ENCODE data around the gene OGFOD1. TPM values are rescaled to one million over a fixed set of nuclear protein-coding genes. Genes with fewer than 3 reads are reported as not detected.

The OGFOD1 gene
- total and polyA plus RNA-seq, 2 of the 13 experiments (the other 11 are each of a cell fraction or from before 2014, with no cell fraction given): 35.2 to 81.3 TPM

- BruUV-seq (replicated peaks): no TSS peak
- TF ChIP-seq LCORL (IDR thresholded peaks at IDR 0.05) (no peak), LCORL (CRISPR knock-in tag; IDR thresholded peaks at IDR 0.05) (no peak), ZNF160 (CRISPR knock-in tag; IDR thresholded peaks at IDR 0.05) (no peak), POLR2G (IDR thresholded peaks at IDR 0.05; ENCODE audit: low read depth, low read length) (no peak), RORA (CRISPR knock-in tag; IDR thresholded peaks at IDR 0.05) (no peak)
- no peaks in the 10 kb centered on the region for H3K79me2 ChIP-seq (ENCODE audit: insufficient read depth, low read length)
- H3K4me3 ChIP-seq (replicated peaks in 1 of 3; ENCODE audit: insufficient read depth in 1 of 3, low read depth in 2 of 3, low read length in 3 of 3): no peak overlapping the region
- ChIA-PET POLR2A (no interaction called here), CTCF (ENCODE audit: low intra/inter-chr PET ratio, low total read pairs) (no interaction called here)
- peaks cover 2 to 16% of the 10 kb centered on the region in 2 experiments; a peak in 4 of 5 replicates for H3K36me3 ChIP-seq (replicated peaks in 1 of 2; ENCODE audit: control insufficient read depth in 1 of 2, insufficient read depth in 2 of 2, low read length in 2 of 2)
- DNase-seq (ENCODE audit: low spot score) (no peak), ATAC-seq (no peak), FAIRE-seq (no peak)
- no peak overlapping the region for H3K27ac ChIP-seq (ENCODE audit: extremely low read length, insufficient read depth, low read length)
- H2AFZ ChIP-seq (ENCODE audit: low read length): no peak overlapping the region
- peaks cover 11% of the 10 kb centered on the region for H3K4me1 ChIP-seq (ENCODE audit: insufficient read depth, low read length)
- no peaks in the 10 kb centered on the region for H4K20me1 ChIP-seq (ENCODE audit: insufficient read depth, low read length)
- in situ Hi-C loops (cut with HindIII; ENCODE audit: extremely low pct_ligation_motif_present, low pct_unique_long_range_greater_than_20kb): no loop called here
- H3K9ac ChIP-seq (ENCODE audit: insufficient read depth, low read depth, low read length): no peak overlapping the region
- H3K9me3 ChIP-seq (ENCODE audit: low read length): no peaks in the 10 kb centered on the region
- no peak overlapping the region for H3K4me2 ChIP-seq (ENCODE audit: low read depth, low read length)
- 95% methylated on average over 1 of the region's 1 CpG for WGBS (ENCODE audit: low lambda C conversion rate)
- intact Hi-C loops (cut with micrococcal nuclease; ENCODE audit: unreplicated experiment): no loop called here
- no peaks in the 10 kb centered on the region for H3K27me3 ChIP-seq (ENCODE audit: control insufficient read depth in 1 of 2, insufficient read depth in 2 of 2, low read length in 2 of 2)
Observed at GRCh38 chr16:56493815-56494214, 42.5 kb downstream of the OGFOD1 start.

- DNase-seq (ENCODE audit: low spot score): no peak
- Histone ChIP-seq H3K9me3 (ENCODE audit: low read length) (no peaks in the 10 kb centered on the region), H3K79me2 (ENCODE audit: insufficient read depth, low read length) (no peaks in the 10 kb centered on the region), H3K27me3 (ENCODE audit: control insufficient read depth in 1 of 2, insufficient read depth in 2 of 2, low read length in 2 of 2) (no peaks in the 10 kb centered on the region), H4K20me1 (ENCODE audit: insufficient read depth, low read length) (no peaks in the 10 kb centered on the region), H3K4me1 (ENCODE audit: insufficient read depth, low read length) (no peaks in the 10 kb centered on the region), H3K36me3 (replicated peaks in 1 of 2; ENCODE audit: control insufficient read depth in 1 of 2, insufficient read depth in 2 of 2, low read length in 2 of 2) (peaks cover 7 to 62% of the 10 kb centered on the region in 2 experiments), H3K9ac (ENCODE audit: insufficient read depth, low read depth, low read length) (no peak overlapping the region), H2AFZ (ENCODE audit: low read length) (no peak overlapping the region), H3K4me3 (replicated peaks in 1 of 3; ENCODE audit: insufficient read depth in 1 of 3, low read depth in 2 of 3, low read length in 3 of 3) (no peak overlapping the region), H3K4me2 (ENCODE audit: low read depth, low read length) (no peak overlapping the region), H3K27ac (ENCODE audit: extremely low read length, insufficient read depth, low read length) (no peak overlapping the region)
- no TSS peak for BruUV-seq (replicated peaks)
- WGBS (ENCODE audit: low lambda C conversion rate): 97% methylated on average over 3 of the region's 3 CpGs
- intact Hi-C loops (cut with micrococcal nuclease; ENCODE audit: unreplicated experiment) (no loop called here), in situ Hi-C loops (cut with HindIII; ENCODE audit: extremely low pct_ligation_motif_present, low pct_unique_long_range_greater_than_20kb) (no loop called here)
- no peak for FAIRE-seq
- POLR2A ChIA-PET: no interaction called here
- no peak for ATAC-seq
- CTCF ChIA-PET (ENCODE audit: low intra/inter-chr PET ratio, low total read pairs): no interaction called here
- TF ChIP-seq, protein P1, sequence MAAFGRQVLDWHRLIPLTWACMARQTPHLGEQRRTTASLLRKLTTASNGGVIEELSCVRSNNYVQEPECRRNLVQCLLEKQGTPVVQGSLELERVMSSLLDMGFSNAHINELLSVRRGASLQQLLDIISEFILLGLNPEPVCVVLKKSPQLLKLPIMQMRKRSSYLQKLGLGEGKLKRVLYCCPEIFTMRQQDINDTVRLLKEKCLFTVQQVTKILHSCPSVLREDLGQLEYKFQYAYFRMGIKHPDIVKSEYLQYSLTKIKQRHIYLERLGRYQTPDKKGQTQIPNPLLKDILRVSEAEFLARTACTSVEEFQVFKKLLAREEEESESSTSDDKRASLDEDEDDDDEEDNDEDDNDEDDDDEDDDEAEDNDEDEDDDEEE (CRISPR knock-in tag; IDR thresholded peaks at IDR 0.05): no peak
- TF ChIP-seq KLF12 (CRISPR knock-in tag; IDR thresholded peaks at IDR 0.05; ENCODE audit: borderline replicate concordance) (no peak), MAX (IDR thresholded peaks at IDR 0.05) (no peak), PRPF4 (IDR thresholded peaks at IDR 0.05; ENCODE audit: low read depth, low read length, poor library complexity, severe bottlenecking) (no peak), ZFP90 (CRISPR knock-in tag; IDR thresholded peaks at IDR 0.05; ENCODE audit: borderline replicate concordance) (no peak), KDM2A (CRISPR knock-in tag; IDR thresholded peaks at IDR 0.05; ENCODE audit: borderline replicate concordance, low read depth) (no peak), EP300 (IDR thresholded peaks at IDR 0.05; ENCODE audit: low read depth in 2 of 2, low read length in 2 of 2) (no peak), EP300 (CRISPR knock-in tag; IDR thresholded peaks at IDR 0.05; ENCODE audit: borderline replicate concordance) (no peak), ZFP36L2 (CRISPR knock-in tag; IDR thresholded peaks at IDR 0.05) (no peak), ZNF30 (CRISPR knock-in tag; IDR thresholded peaks at IDR 0.05) (no peak), LCORL (IDR thresholded peaks at IDR 0.05) (no peak), LCORL (CRISPR knock-in tag; IDR thresholded peaks at IDR 0.05) (no peak), ZNF530 (CRISPR knock-in tag; IDR thresholded peaks at IDR 0.05; ENCODE audit: low read depth) (no peak), HCFC1 (IDR thresholded peaks at IDR 0.05; ENCODE audit: low read depth, low read length) (no peak), ZNF564 (CRISPR knock-in tag; IDR thresholded peaks at IDR 0.05) (no peak)
- TF ChIP-seq, protein P2, sequence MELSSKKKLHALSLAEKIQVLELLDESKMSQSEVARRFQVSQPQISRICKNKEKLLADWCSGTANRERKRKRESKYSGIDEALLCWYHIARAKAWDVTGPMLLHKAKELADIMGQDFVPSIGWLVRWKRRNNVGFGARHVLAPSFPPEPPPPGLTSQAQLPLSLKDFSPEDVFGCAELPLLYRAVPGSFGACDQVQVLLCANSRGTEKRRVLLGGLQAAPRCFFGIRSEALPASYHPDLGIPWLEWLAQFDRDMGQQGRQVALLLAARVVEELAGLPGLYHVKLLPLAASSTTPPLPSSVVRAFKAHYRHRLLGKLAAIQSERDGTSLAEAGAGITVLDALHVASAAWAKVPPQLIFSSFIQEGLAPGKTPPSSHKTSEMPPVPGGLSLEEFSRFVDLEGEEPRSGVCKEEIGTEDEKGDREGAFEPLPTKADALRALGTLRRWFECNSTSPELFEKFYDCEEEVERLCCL (CRISPR knock-in tag; IDR thresholded peaks at IDR 0.05; ENCODE audit: borderline replicate concordance): no peak
Observed at GRCh38 chr16:56505181-56505580, 53.8 kb downstream of the OGFOD1 start.

Measured in HepG2 (cell line).